GM21528 (cell line): ENCODE results near the gene ABI3BP.

Experiments used
- ATAC-seq: cut with Tn5 transposase; IDR thresholded peaks from one replicate; pipeline ENCODE4 v1.9.1; 2021; ENCODE audit warnings: mild to moderate bottlenecking, moderate library complexity; ENCODE audit not compliant: unreplicated experiment, low FRiP score

Gene ABI3BP

GRCh38 chr3:100706365-100706764 lies 286.9 kb downstream of the ABI3BP start:
- no peak for ATAC-seq

- ATAC-seq, result no peak
These were observed 289.4 kb downstream of the ABI3BP start for GRCh38 chr3:100703865-100704264.

GRCh38 chr3:100702980-100703345 lies 290.3 kb downstream of the ABI3BP start:
- no peak for ATAC-seq

GRCh38 chr3:100702082-100702979 lies 290.9 kb downstream of the ABI3BP start:
- ATAC-seq, result no peak

GRCh38 chr3:100700708-100701107 lies 292.5 kb downstream of the ABI3BP start:
- no peak for ATAC-seq
